Upper lobe of left lung (tissue), 4 donors: Measurements from ENCODE around the gene GGTLC1.

Source experiments
- POLR2A ChIP-seq, 4 donors: fragments of 450-650 bp; IDR thresholded peaks; one replicate each; pipeline ENCODE4 v1.5.1; 2016 to 2017; ENCODE audit warnings: antibody characterized with exemption in 4 of 4, mild to moderate bottlenecking in 2 of 4
- TF ChIP-seq, protein P1 (sequence below), 6 experiments: fragments of 450-650 bp in 4 of 6; fragments of 200-600 bp in 2 of 6; sonication (generic) in 2 of 6; IDR thresholded peaks; one replicate each; pipeline ENCODE4 v1.5.1; 2016 to 2019; ENCODE audit warnings: antibody characterized with exemption in 6 of 6

- TF ChIP-seq, protein P1, sequence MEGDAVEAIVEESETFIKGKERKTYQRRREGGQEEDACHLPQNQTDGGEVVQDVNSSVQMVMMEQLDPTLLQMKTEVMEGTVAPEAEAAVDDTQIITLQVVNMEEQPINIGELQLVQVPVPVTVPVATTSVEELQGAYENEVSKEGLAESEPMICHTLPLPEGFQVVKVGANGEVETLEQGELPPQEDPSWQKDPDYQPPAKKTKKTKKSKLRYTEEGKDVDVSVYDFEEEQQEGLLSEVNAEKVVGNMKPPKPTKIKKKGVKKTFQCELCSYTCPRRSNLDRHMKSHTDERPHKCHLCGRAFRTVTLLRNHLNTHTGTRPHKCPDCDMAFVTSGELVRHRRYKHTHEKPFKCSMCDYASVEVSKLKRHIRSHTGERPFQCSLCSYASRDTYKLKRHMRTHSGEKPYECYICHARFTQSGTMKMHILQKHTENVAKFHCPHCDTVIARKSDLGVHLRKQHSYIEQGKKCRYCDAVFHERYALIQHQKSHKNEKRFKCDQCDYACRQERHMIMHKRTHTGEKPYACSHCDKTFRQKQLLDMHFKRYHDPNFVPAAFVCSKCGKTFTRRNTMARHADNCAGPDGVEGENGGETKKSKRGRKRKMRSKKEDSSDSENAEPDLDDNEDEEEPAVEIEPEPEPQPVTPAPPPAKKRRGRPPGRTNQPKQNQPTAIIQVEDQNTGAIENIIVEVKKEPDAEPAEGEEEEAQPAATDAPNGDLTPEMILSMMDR (IDR thresholded peaks at IDR 0.05), result no peak
- no peak for TF ChIP-seq POLR2A (IDR thresholded peaks at IDR 0.05)
Measured at GRCh38 chr20:23970049-23970448, 18.5 kb downstream of the GGTLC1 start.
